A549 treated with dexamethasone at 1 μM for 4 hours (cell line): ENCODE data around the gene ELOVL1. TPM values are rescaled to one million over a fixed set of nuclear protein-coding genes. Genes with fewer than 3 reads are reported as not detected.

Source experiments
- total RNA-seq: library from RNA; stranded (reverse); fragments of 200-300 nt; extraction: Qiagen RNA extraction; gene quantifications from 5 replicates; pipeline ENCODE4 v1.2.3, GENCODE V29; 2022

Gene ELOVL1
- 133 to 155 TPM (median 136 TPM) in 5 replicates for total RNA-seq

DNA sequence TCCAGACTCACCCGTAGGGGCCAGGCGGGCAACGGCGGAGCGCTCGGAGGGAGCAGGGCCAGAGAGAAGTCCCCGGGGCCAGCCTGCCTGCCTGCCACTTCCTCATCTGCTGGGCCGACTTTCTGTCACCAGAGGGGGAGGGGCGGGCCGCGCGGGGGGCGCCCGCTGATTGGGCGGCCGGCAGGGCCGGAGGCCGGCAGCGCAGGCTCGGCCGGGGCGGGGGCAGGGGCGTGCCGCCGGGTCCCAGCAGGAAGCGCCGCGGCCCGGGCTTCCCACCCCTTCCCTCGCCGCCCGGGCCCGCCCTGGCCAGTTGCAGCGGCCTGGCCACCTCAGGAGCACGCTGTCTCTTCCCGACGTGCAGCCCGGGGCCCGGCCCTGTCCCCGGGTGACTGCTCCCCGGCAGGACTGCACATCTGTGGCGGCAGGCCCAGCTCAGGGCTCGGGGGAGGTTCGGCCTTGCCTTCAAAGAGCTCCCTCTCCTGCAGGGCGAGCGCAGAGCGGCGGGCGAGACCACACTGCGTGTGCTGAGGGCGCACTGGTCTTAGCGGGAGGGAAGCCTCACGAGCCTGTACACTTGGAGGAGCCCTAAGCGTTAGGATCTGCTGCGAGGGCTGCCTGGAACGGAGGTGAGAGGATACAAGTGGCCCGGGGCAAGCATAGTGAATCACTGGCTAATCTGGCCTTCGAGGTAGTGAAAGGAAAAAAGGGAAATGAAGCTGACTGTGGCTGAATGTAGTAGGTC lies at the start of gene ELOVL1:
Gene ELOVL1, minus strand, starts transcription at position 108 of the 742 bp plus-strand sequence. CDS start 2,402 bp downstream, outside the sequence.

DNA sequence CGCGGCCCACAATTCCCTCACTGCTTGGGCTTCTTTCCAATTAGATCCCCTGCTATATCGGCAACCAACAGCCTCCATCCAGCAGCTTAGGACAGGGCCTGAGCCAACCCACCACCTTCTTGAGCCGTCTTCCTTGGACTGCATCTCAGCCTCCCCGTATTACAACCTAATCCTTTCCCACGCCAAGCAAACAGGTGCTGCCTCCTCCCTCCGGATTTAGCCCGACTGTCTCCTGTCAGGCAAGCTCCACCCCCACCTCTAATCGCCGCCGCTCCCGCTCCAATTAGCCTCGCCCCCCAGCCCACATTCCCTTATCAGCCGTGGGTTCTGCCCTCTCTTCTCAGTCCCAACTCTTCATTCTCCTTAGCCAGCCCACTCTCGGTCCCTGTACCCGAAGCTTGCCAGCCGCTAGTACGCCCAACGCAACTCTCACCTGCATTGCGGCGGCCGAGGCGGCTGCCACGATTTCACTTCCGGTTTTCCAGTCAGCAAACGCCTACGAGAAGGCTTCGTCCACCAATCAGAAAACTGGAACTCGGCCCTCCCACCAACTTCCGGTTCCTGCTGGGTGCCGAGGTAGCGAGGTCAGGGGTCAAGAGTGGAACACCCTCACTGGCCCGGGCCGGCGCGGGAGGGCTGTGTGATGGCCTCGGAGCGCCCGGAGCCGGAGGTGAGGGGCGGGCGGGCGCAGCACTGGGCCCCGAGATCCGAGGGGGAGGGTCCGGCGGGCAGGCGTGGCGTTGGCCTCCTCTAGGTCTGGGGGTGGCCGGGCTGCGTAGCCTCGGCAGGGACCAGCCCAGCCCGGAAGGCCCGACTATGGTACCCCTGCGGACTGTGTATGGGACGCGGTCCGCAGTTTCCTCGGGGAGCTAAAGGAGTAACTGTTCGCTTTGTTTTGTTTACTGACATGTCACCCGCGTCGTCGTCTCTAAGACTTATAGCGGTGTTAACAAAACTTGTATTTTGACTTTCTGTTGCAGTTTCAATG lies 21.8 kb upstream of the ELOVL1 start, which contains the start of the genes MED8 and SZT2:
Gene MED8, minus strand, starts transcription at position 475 of the 988 bp plus-strand sequence. Its CDS starts 36 bp downstream, at position 439.
Gene SZT2, plus strand, starts transcription at position 574 of the 988 bp plus-strand sequence. Its CDS starts 70 bp downstream, at position 644.

DNA sequence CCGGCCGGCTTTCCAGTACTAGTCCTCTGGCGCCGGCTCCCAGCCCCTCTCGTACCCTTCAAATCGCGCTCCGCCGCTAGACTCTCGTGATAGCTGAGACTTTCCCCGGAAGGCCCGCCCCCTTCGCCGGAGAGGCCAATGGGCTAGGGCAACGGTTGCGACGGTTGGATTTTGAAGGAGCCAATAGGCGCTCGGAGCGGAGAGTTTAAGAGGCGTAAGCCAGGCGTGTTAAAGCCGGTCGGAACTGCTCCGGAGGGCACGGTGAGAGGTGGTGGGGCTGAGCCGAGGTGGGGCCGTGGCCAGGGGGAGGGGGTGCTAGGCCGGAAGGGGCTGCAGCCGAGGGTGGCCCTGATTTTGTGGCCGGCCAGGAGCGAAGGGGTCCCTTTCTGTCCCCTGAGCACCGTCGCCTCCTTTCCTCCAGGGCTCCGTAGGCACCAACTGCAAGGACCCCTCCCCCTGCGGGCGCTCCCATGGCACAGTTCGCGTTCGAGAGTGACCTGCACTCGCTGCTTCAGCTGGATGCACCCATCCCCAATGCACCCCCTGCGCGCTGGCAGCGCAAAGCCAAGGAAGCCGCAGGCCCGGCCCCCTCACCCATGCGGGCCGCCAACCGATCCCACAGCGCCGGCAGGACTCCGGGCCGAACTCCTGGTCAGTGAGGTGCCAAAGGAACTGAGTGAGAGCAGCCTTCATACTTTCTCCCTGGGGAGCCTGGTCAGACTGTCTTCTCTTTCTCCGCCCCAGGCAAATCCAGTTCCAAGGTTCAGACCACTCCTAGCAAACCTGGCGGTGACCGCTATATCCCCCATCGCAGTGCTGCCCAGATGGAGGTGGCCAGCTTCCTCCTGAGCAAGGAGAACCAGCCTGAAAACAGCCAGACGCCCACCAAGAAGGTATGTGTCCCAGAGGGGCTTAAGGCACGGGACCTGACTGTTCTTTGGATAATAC lies 8.8 kb downstream of the ELOVL1 start, which contains the start of gene CDC20:
Gene CDC20, plus strand, starts transcription at position 236 of the 948 bp plus-strand sequence. Its CDS starts 235 bp downstream, at position 471.

DNA sequence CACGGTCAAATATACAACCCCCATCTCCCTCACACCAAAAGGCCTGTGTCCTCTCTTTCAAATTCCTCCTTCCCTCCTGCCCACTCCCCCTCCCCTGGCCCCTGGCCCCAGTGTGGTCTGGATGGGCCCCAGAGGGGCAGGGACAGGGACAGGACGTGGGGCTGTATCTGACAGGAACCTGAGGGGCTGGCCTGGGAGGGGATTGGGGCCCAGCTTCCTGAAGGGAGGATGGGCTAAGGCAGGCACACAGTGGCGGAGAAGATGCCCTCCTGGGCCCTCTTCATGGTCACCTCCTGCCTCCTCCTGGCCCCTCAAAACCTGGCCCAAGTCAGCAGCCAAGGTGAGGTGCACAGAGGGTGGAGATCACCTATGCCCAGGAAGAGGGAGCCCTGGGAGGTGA lies 30.2 kb downstream of the ELOVL1 start, which contains the start of gene MPL:
Gene MPL, plus strand, starts transcription at position 231 of the 400 bp plus-strand sequence. Its CDS starts 31 bp downstream, at position 262.

Other genes starting within 250 kb of the ELOVL1 start
- gene EBNA1BP2, start 195.7 kb downstream of the ELOVL1 start, total RNA-seq, result 171 to 197 TPM (median 182 TPM) in 5 replicates
- gene CFAP57, start 195.7 kb downstream of the ELOVL1 start, total RNA-seq, result 0.25 to 0.46 TPM (median 0.35 TPM) in 5 replicates
- 0.14 TPM in 1 of 5 replicates, not detected in the others for gene TMEM125, start 98.0 kb downstream of the ELOVL1 start, total RNA-seq
- not detected in 5 replicates for gene C1orf210, start 82.4 kb downstream of the ELOVL1 start, total RNA-seq
- gene TIE1, start 67.0 kb downstream of the ELOVL1 start, total RNA-seq, result 0.02 to 0.25 TPM (median 0.13 TPM) in 4 of 5 replicates, not detected in the other
- 0.15 to 0.25 TPM (median 0.16 TPM) in 3 of 5 replicates, not detected in the others for gene MPL, start 30.2 kb downstream of the ELOVL1 start, total RNA-seq
- 174 to 209 TPM (median 197 TPM) in 5 replicates for gene CDC20, start 9.0 kb downstream of the ELOVL1 start, total RNA-seq
- 31.6 to 34.1 TPM (median 32.3 TPM) in 5 replicates for gene MED8, start 21.8 kb upstream of the ELOVL1 start, total RNA-seq
- gene SZT2, start 21.9 kb upstream of the ELOVL1 start, total RNA-seq, result 3.6 to 8.7 TPM (median 7.0 TPM) in 5 replicates
- 12.7 to 14.9 TPM (median 14.3 TPM) in 5 replicates for gene HYI, start 85.9 kb upstream of the ELOVL1 start, total RNA-seq
- gene PTPRF, start 162.9 kb upstream of the ELOVL1 start, total RNA-seq, result 70.7 to 107 TPM (median 104 TPM) in 5 replicates